ENCODE measurements around the gene ACTN2. TPM values are rescaled to one million over a fixed set of nuclear protein-coding genes. Genes with fewer than 3 reads are reported as not detected.

The ACTN2 gene
- polyA plus RNA-seq, 1 experiment: not detected

GRCh38 chr1:236765831-236766230 lies 79.5 kb downstream of the ACTN2 start:
- Histone ChIP-seq H3K36me3 (ENCODE audit: control insufficient read depth, insufficient read depth, low read length) (no peaks in the 10 kb centered on the region), H3K27me3 (ENCODE audit: control insufficient read depth, insufficient read depth, low read length) (no peaks in the 10 kb centered on the region; the same call in 1 of the 2 replicates), H3K4me3 (ENCODE audit: low read depth, low read length) (no peak overlapping the region)
- no peak for TF ChIP-seq CTCF (IDR thresholded peaks at IDR 0.05; ENCODE audit: insufficient read depth, low read depth, low read length)
- ChIA-PET CTCF (interaction anchor here (0.7 to 0.8 kb wide), 2 partner anchors 104 to 111 kb away, joined by 3 read pairs; no protein-coding TSS in a partner anchor), POLR2A (no interaction called here)
- no peak for DNase-seq (ENCODE audit: low read depth)

GRCh38 chr1:236766506-236766905 lies 80.2 kb downstream of the ACTN2 start:
- DNase-seq (ENCODE audit: low read depth): no peak
- CTCF ChIA-PET: interaction anchor here (1.6 to 2.1 kb wide), 2 partner anchors 80 to 87 kb away, joined by 5 read pairs; partner anchors contain the start of gene ACTN2
- H3K4me3 ChIP-seq (ENCODE audit: low read depth, low read length): no peak overlapping the region
- no peaks in the 10 kb centered on the region for H3K27me3 ChIP-seq (ENCODE audit: control insufficient read depth, insufficient read depth, low read length)
- H3K36me3 ChIP-seq (ENCODE audit: control insufficient read depth, insufficient read depth, low read length): no peaks in the 10 kb centered on the region
- POLR2A ChIA-PET: no interaction called here
- no peak for TF ChIP-seq CTCF (IDR thresholded peaks at IDR 0.05; ENCODE audit: insufficient read depth, low read depth, low read length)

DNA sequence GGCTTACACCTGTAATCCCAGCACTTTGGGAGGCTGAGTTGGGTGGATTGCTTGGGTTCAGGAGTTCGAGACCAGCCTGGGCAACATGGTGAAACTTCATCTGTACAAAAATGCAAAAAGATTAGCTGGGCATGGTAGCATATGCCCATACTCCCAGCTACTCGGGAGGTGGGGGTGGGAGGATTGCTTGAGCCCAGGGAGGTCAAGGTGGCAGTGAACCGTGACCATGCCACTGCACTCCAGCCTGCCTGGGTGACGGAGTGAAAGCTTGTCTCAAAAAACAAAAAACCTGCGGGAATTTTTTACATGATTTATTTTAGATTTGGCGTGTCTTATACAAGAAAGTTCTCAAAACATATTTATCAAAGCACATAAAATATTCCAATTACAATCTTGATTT lies 81.0 kb downstream of the ACTN2 start:
- Histone ChIP-seq H3K4me3 (ENCODE audit: low read depth, low read length) (no peak overlapping the region), H3K36me3 (ENCODE audit: control insufficient read depth, insufficient read depth, low read length) (no peaks in the 10 kb centered on the region), H3K27me3 (ENCODE audit: control insufficient read depth, insufficient read depth, low read length) (no peaks in the 10 kb centered on the region)
- no peak for DNase-seq (ENCODE audit: low read depth)
- ChIA-PET POLR2A (interaction anchor here (0.6 kb wide), 1 partner anchor 28 kb away, joined by 3 read pairs; the partner anchor contains the start of gene MTR), CTCF (interaction anchor here (1.6 to 2.4 kb wide), 3 partner anchors 8 to 86 kb away, joined by 5 to 11 read pairs (median 5); partner anchors contain the start of gene ACTN2)
- TF ChIP-seq CTCF (IDR thresholded peaks at IDR 0.05; ENCODE audit: insufficient read depth, low read depth, low read length): no peak

DNA sequence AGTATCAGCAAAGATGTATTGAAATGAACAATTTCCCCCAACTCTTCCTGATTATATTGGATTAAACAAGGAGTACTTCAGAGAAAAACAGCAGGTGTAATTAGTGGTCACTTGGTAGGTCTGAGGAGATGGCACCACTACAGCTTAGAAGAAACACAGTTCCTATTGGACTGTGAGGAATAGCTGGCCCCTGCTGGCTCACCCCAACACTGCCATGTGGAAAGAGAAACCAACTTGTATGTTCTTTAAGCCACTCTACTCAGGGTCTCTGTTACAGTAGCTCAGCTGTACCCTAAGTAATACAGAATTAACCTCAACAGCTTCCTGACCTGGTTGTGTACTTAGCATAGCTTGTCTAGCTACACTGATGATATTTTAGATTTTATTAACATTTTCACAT lies 82.3 kb downstream of the ACTN2 start:
- no peak for DNase-seq (ENCODE audit: low read depth)
- POLR2A ChIA-PET: no interaction called here
- CTCF ChIA-PET: interaction anchor here (2.1 to 2.4 kb wide), 2 partner anchors 9 to 85 kb away, joined by 5 to 11 read pairs; no protein-coding TSS in a partner anchor
- no peak for TF ChIP-seq CTCF (IDR thresholded peaks at IDR 0.05; ENCODE audit: insufficient read depth, low read depth, low read length)
- Histone ChIP-seq H3K27me3 (ENCODE audit: control insufficient read depth, insufficient read depth, low read length) (no peaks in the 10 kb centered on the region), H3K36me3 (ENCODE audit: control insufficient read depth, insufficient read depth, low read length) (no peaks in the 10 kb centered on the region), H3K4me3 (ENCODE audit: low read depth, low read length) (no peak overlapping the region)

GRCh38 chr1:236773919-236774318 lies 87.6 kb downstream of the ACTN2 start:
- DNase-seq (ENCODE audit: low read depth): no peak
- ChIA-PET POLR2A (no interaction called here), CTCF (no interaction called here)
- TF ChIP-seq CTCF (IDR thresholded peaks at IDR 0.05; ENCODE audit: insufficient read depth, low read depth, low read length): no peak
- no peaks in the 10 kb centered on the region for H3K36me3 ChIP-seq (ENCODE audit: control insufficient read depth, insufficient read depth, low read length)
- H3K27me3 ChIP-seq (ENCODE audit: control insufficient read depth, insufficient read depth, low read length): no peaks in the 10 kb centered on the region
- H3K4me3 ChIP-seq (ENCODE audit: low read depth, low read length): no peak overlapping the region
